Lower leg skin (tissue), 4 donors: ENCODE data around the gene PPARA. TPM values are rescaled to one million over a fixed set of nuclear protein-coding genes. Genes with fewer than 3 reads are reported as not detected.

Experiments used
- DNase-seq, 2 donors: peaks; one replicate each; pipeline ENCODE4 v3.0.0-alpha.2; 2019; ENCODE audit warnings: low spot score in 2 of 2
- H3K4me3 ChIP-seq: fragments of 200-600 bp; sonication (generic); 2 replicates; pipeline ENCODE4 v1.5.1; 2017; ENCODE audit warnings: mild to moderate bottlenecking, low read depth; ENCODE audit not compliant: poor library complexity, severe bottlenecking
- CTCF ChIP-seq, 3 donors: fragments of 450-650 bp; IDR thresholded peaks; one replicate each; pipeline ENCODE4 v1.5.1; 2016; ENCODE audit warnings: antibody characterized with exemption in 3 of 3, mild to moderate bottlenecking in 3 of 3, moderate library complexity in 2 of 3
- POLR2A ChIP-seq, 2 donors: fragments of 450-650 bp; IDR thresholded peaks; one replicate each; pipeline ENCODE4 v1.6.1; 2016 to 2017; ENCODE audit warnings: antibody characterized with exemption in 2 of 2, mild to moderate bottlenecking in 1 of 2, moderate library complexity in 1 of 2
- WGBS, 2 donors: methylation state at CpG; one replicate each; pipeline ENCODE4 v1.1.5; 2018; 5-methylcytosine and 5-hydroxymethylcytosine counted together
- intact Hi-C: fragments of 100-400 bp; cut with DNase I; formaldehyde crosslinking; loops from one replicate; pipeline ENCODE4 v1.15.0; 2023; ENCODE audit warnings: low total_unique reads
- total RNA-seq, 4 donors: library from RNA; depleted of rRNA; stranded (reverse); fragments of >200 nt; gene quantifications; one replicate each; pipeline ENCODE4 v1.1.0, GENCODE V29; 2016

The PPARA gene
- total RNA-seq, 4 donors from 2014 or later, result 27.8 to 58.1 (median 37.8) TPM

DNA sequence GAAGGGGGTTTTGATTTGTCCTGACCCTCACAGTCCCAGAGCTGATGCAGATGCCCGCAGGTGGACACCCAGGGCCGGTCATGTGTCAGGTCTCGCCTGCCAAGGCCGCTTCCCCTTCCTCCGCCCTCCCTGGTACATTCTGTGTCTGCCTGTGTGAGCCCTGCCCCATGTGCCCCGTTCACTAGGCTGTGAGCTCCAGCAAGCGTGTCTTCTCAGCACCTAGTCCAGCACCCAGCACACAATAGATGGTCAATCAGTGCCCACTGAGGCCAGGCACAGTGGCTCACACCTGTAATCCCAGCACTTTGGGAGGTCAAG, 29.9 kb upstream of the PPARA start:
- H3K4me3 ChIP-seq, result no peak overlapping the region
- WGBS, 2 donors, result 53 to 60% methylated on average over 3 to 7 of the region's 7 CpGs
- TF ChIP-seq CTCF (IDR thresholded peaks at IDR 0.05), result no peak
- no peak for TF ChIP-seq POLR2A (IDR thresholded peaks at IDR 0.05)
- intact Hi-C loops, result loop anchor here (1.0 to 5.0 kb wide), 2 partner anchors 115 to 192 kb away; no protein-coding TSS in a partner anchor
- no peak for DNase-seq

- DNase-seq, result no peak
- no peak for TF ChIP-seq POLR2A (IDR thresholded peaks at IDR 0.05)
- no peak for TF ChIP-seq CTCF (IDR thresholded peaks at IDR 0.05)
- no peak overlapping the region for H3K4me3 ChIP-seq
- intact Hi-C loops, result loop anchor here (5.0 kb wide), 1 partner anchor 191 kb away; no protein-coding TSS in a partner anchor
- 77 to 84% methylated on average over 6 of the region's 6 CpGs for WGBS, 2 donors
Observed at GRCh38 chr22:46121079-46121478, 29.2 kb upstream of the PPARA start.

GRCh38 chr22:46121523-46122287, 28.6 kb upstream of the PPARA start:
- H3K4me3 ChIP-seq, result no peak overlapping the region
- no peak for TF ChIP-seq CTCF (IDR thresholded peaks at IDR 0.05)
- no peak for TF ChIP-seq POLR2A (IDR thresholded peaks at IDR 0.05)
- intact Hi-C loops, result loop anchor here (5.0 kb wide), 1 partner anchor 191 kb away; no protein-coding TSS in a partner anchor
- 77 to 82% methylated on average over 9 to 11 of the region's 11 CpGs for WGBS, 2 donors
- DNase-seq, result no peak

DNA sequence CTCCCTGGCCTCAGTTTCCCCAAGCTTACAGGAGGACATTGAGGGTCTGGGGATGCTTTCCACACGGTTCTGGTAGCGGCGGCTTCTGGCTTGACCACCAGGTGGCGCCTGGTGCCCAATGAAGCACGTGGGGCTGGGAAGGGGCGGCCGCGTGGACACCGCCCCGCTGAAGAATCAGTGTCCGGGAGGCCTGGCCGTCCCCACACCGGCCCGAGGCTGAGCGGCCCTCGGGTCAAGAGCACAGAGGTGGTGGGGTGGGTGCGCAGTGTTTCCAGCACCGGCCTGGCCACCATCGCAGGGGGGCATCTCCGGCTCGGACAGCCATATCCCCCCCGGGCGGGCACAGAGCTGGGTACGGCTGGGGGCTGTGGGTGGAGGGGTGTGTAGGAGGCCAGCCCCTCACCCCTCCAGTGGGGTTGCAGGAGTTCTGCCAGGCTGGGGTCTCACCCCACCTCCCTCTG, 27.8 kb upstream of the PPARA start:
- DNase-seq, result no peak
- WGBS, 2 donors, result 17 to 19% methylated on average over 24 of the region's 24 CpGs
- peak in 1 of 3 donors; percentile 72 for TF ChIP-seq CTCF (IDR thresholded peaks at IDR 0.05)
- no peak for TF ChIP-seq POLR2A (IDR thresholded peaks at IDR 0.05)
- intact Hi-C loops, result loop anchor here (5.0 kb wide), 1 partner anchor 190 kb away; no protein-coding TSS in a partner anchor
- no peak overlapping the region for H3K4me3 ChIP-seq

GRCh38 chr22:46122980-46123693, 27.2 kb upstream of the PPARA start:
- no peak for TF ChIP-seq CTCF (IDR thresholded peaks at IDR 0.05)
- TF ChIP-seq POLR2A (IDR thresholded peaks at IDR 0.05), result no peak
- intact Hi-C loops, result loop anchor here (5.0 kb wide), 1 partner anchor 189 kb away; no protein-coding TSS in a partner anchor
- DNase-seq, result no peak
- H3K4me3 ChIP-seq, result no peak overlapping the region
- 74% methylated on average over 19 of the region's 19 CpGs for WGBS, 2 donors
